ENCODE measurements around the gene NKG7.

The NKG7 gene

GRCh38 chr19:51337141-51337860 is 35.2 kb downstream of the NKG7 start:
- no peaks in the 10 kb centered on the region for H3F3A ChIP-seq (ENCODE audit: insufficient read depth, low read length)
- no peak overlapping the region for H3K4me2 ChIP-seq (ENCODE audit: low read length)
- TF ChIP-seq EZH2 (IDR thresholded peaks at IDR 0.05; ENCODE audit: borderline replicate concordance, low read length) (no peak), CTCF (IDR thresholded peaks at IDR 0.05; ENCODE audit: low read length) (no peak)
- H3K27ac ChIP-seq (ENCODE audit: low read depth, low read length, poor library complexity, severe bottlenecking): no peak overlapping the region
- H3K4me1 ChIP-seq (ENCODE audit: insufficient read depth, low read length, severe bottlenecking): peaks cover 10% of the 10 kb centered on the region
- H4K20me1 ChIP-seq (ENCODE audit: insufficient read depth, low read length): no peaks in the 10 kb centered on the region
- H3K36me3 ChIP-seq (ENCODE audit: insufficient read depth, low read length): no peaks in the 10 kb centered on the region
- H3K9me2 ChIP-seq (ENCODE audit: low read depth, low read length): no peaks in the 10 kb centered on the region
- no peaks in the 10 kb centered on the region for H3K79me2 ChIP-seq (ENCODE audit: insufficient read depth, low read length)
- H3K9me3 ChIP-seq (ENCODE audit: low read length): no peaks in the 10 kb centered on the region
- H3K27me3 ChIP-seq (ENCODE audit: insufficient read depth, low read length): no peaks in the 10 kb centered on the region
- H3K9ac ChIP-seq (ENCODE audit: low read length): no peak overlapping the region
- H3K4me3 ChIP-seq (ENCODE audit: low read depth, low read length, poor library complexity, severe bottlenecking): no peak overlapping the region
- no peak overlapping the region for H2AFZ ChIP-seq (ENCODE audit: low read length)

- H3K36me3 ChIP-seq (ENCODE audit: insufficient read depth, low read length): no peaks in the 10 kb centered on the region; the same call in 1 of the 2 replicates
- H3F3A ChIP-seq (ENCODE audit: insufficient read depth, low read length): no peaks in the 10 kb centered on the region
- no peak overlapping the region for H3K9ac ChIP-seq (ENCODE audit: low read length)
- H3K9me2 ChIP-seq (ENCODE audit: low read depth, low read length): no peaks in the 10 kb centered on the region
- H3K4me2 ChIP-seq (ENCODE audit: low read length): no peak overlapping the region
- H3K27ac ChIP-seq (ENCODE audit: low read depth, low read length, poor library complexity, severe bottlenecking): no peak overlapping the region
- peaks cover 4% of the 10 kb centered on the region for H3K4me1 ChIP-seq (ENCODE audit: insufficient read depth, low read length, severe bottlenecking)
- no peaks in the 10 kb centered on the region for H4K20me1 ChIP-seq (ENCODE audit: insufficient read depth, low read length)
- no peak for TF ChIP-seq CTCF (IDR thresholded peaks at IDR 0.05; ENCODE audit: low read length)
- no peak for TF ChIP-seq EZH2 (IDR thresholded peaks at IDR 0.05; ENCODE audit: borderline replicate concordance, low read length)
- no peak overlapping the region for H3K4me3 ChIP-seq (ENCODE audit: low read depth, low read length, poor library complexity, severe bottlenecking)
- H3K27me3 ChIP-seq (ENCODE audit: insufficient read depth, low read length): no peaks in the 10 kb centered on the region
- H2AFZ ChIP-seq (ENCODE audit: low read length): no peak overlapping the region
- no peaks in the 10 kb centered on the region for H3K79me2 ChIP-seq (ENCODE audit: insufficient read depth, low read length)
- no peaks in the 10 kb centered on the region for H3K9me3 ChIP-seq (ENCODE audit: low read length)
These were observed 38.5 kb downstream of the NKG7 start for GRCh38 chr19:51333836-51334460.

GRCh38 chr19:51331716-51332115 is 40.7 kb downstream of the NKG7 start:
- H3K4me1 ChIP-seq (ENCODE audit: insufficient read depth, low read length, severe bottlenecking): no peaks in the 10 kb centered on the region
- no peaks in the 10 kb centered on the region for H3K27me3 ChIP-seq (ENCODE audit: insufficient read depth, low read length)
- H3K4me2 ChIP-seq (ENCODE audit: low read length): no peak overlapping the region
- H2AFZ ChIP-seq (ENCODE audit: low read length): no peak overlapping the region
- no peak overlapping the region for H3K4me3 ChIP-seq (ENCODE audit: low read depth, low read length, poor library complexity, severe bottlenecking)
- H3K27ac ChIP-seq (ENCODE audit: low read depth, low read length, poor library complexity, severe bottlenecking): no peak overlapping the region
- no peaks in the 10 kb centered on the region; the same call in 1 of the 2 replicates for H3K36me3 ChIP-seq (ENCODE audit: insufficient read depth, low read length)
- H4K20me1 ChIP-seq (ENCODE audit: insufficient read depth, low read length): no peaks in the 10 kb centered on the region
- no peaks in the 10 kb centered on the region for H3K79me2 ChIP-seq (ENCODE audit: insufficient read depth, low read length)
- H3K9me2 ChIP-seq (ENCODE audit: low read depth, low read length): no peaks in the 10 kb centered on the region
- H3K9ac ChIP-seq (ENCODE audit: low read length): no peak overlapping the region
- no peak for TF ChIP-seq CTCF (IDR thresholded peaks at IDR 0.05; ENCODE audit: low read length)
- no peak for TF ChIP-seq EZH2 (IDR thresholded peaks at IDR 0.05; ENCODE audit: borderline replicate concordance, low read length)
- H3F3A ChIP-seq (ENCODE audit: insufficient read depth, low read length): no peaks in the 10 kb centered on the region
- H3K9me3 ChIP-seq (ENCODE audit: low read length): no peaks in the 10 kb centered on the region

Data from OCI-LY1 (cell line).